HG03558 (cell line): ENCODE measurements around the gene RHOU.

Experiments used
- ATAC-seq: cut with Tn5 transposase; IDR thresholded peaks from one replicate; pipeline ENCODE4 v1.9.1; 2021; ENCODE audit warnings: moderate number of reproducible peaks; ENCODE audit not compliant: unreplicated experiment; ENCODE audit errors: extremely low read depth

Gene RHOU

GRCh38 chr1:228735871-228736586 lies 750 bp downstream of the RHOU start:
- ATAC-seq = no peak

- ATAC-seq = no peak
Observed at GRCh38 chr1:228736844-228737445, 1.7 kb downstream of the RHOU start.

- ATAC-seq = no peak
Observed at GRCh38 chr1:228737601-228738041, 2.3 kb downstream of the RHOU start.

- no peak for ATAC-seq
Observed at GRCh38 chr1:228739826-228740225, 4.5 kb downstream of the RHOU start.

GRCh38 chr1:228740543-228741317 lies 5.5 kb downstream of the RHOU start:
- ATAC-seq = no peak

GRCh38 chr1:228742281-228742860 lies 7.1 kb downstream of the RHOU start:
- ATAC-seq = no peak

GRCh38 chr1:228743405-228743804 lies 8.1 kb downstream of the RHOU start:
- ATAC-seq = no peak

- no peak for ATAC-seq
Observed at GRCh38 chr1:228744356-228744755, 9.1 kb downstream of the RHOU start.

- no peak for ATAC-seq
Observed at GRCh38 chr1:228744918-228745317, 9.6 kb downstream of the RHOU start.

GRCh38 chr1:228745497-228745896 lies 10.2 kb downstream of the RHOU start:
- ATAC-seq = no peak

GRCh38 chr1:228747301-228747935 lies 12.1 kb downstream of the RHOU start:
- no peak for ATAC-seq

GRCh38 chr1:228748029-228748428 lies 12.8 kb downstream of the RHOU start:
- ATAC-seq = no peak

- no peak for ATAC-seq
Observed at GRCh38 chr1:228748431-228748830, 13.2 kb downstream of the RHOU start.

- ATAC-seq = no peak
Observed at GRCh38 chr1:228749765-228750164, 14.5 kb downstream of the RHOU start.

- ATAC-seq = no peak
Observed at GRCh38 chr1:228750915-228751314, 15.6 kb downstream of the RHOU start.

- ATAC-seq = no peak
Observed at GRCh38 chr1:228751360-228752098, 16.2 kb downstream of the RHOU start.

- ATAC-seq = no peak
Observed at GRCh38 chr1:228752258-228752657, 17.0 kb downstream of the RHOU start.

GRCh38 chr1:228752675-228753265 lies 17.5 kb downstream of the RHOU start:
- ATAC-seq = no peak

GRCh38 chr1:228753287-228753686 lies 18.0 kb downstream of the RHOU start:
- ATAC-seq = no peak
